ENCODE measurements around the gene DAPK1.

- no peak for TF ChIP-seq EGR1 (IDR thresholded peaks at IDR 0.05)
- TF ChIP-seq CEBPB (IDR thresholded peaks at IDR 0.05): no peak
- no peak for TF ChIP-seq ZBTB7A (IDR thresholded peaks at IDR 0.05; ENCODE audit: low read depth)
- no peak for TF ChIP-seq REST (IDR thresholded peaks at IDR 0.05; ENCODE audit: low read depth)
- no peak for TF ChIP-seq TAF1 (IDR thresholded peaks at IDR 0.05; ENCODE audit: low read depth)
- TF ChIP-seq TCF12 (IDR thresholded peaks at IDR 0.05; ENCODE audit: low read depth): no peak
- no peak for TF ChIP-seq EP300 (IDR thresholded peaks at IDR 0.05; ENCODE audit: borderline replicate concordance)
- TF ChIP-seq FOXM1 (IDR thresholded peaks at IDR 0.05; ENCODE audit: borderline replicate concordance, low read depth): no peak
- TF ChIP-seq RAD21 (IDR thresholded peaks at IDR 0.05; ENCODE audit: low read depth): no peak
- no peak for TF ChIP-seq USF1 (IDR thresholded peaks at IDR 0.05)
- no peak for TF ChIP-seq NFIC (IDR thresholded peaks at IDR 0.05)
Observed at GRCh38 chr9:87501806-87502205, 4.1 kb downstream of the DAPK1 start.

Measured in Ishikawa (cell line).